Hematopoietic multipotent progenitor cell treated with erythropoietin and hydrocortisone succinate and interleukin-3 and kit ligand, for 8 days (in vitro differentiated cells): ENCODE data around the gene IRS2.

Experiments used
- DNase-seq: peaks from one replicate; pipeline ENCODE4 v3.0.0-alpha.2; 2015

The IRS2 gene

GRCh38 chr13:109725995-109726637 lies 60.3 kb downstream of the IRS2 start:
- DNase-seq = no peak

DNA sequence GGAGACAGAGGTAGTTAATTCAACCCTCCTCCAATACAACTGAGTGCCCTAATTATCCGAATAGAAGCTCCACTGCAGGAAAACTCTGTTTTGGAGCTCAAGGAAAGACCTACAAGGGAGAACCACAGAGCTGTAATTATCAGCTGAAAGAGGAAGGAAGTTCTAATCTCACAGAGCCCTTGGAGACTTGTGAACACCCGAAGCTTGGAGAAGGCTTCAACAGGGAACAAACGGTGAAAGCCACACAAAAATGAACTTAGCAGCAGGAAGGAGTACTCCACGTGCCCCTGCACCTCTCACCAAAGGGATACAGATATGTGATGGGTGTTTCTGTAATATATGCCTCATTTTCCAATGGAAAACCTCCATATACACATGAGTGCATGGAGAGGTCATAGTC lies 61.1 kb downstream of the IRS2 start:
- no peak for DNase-seq

DNA sequence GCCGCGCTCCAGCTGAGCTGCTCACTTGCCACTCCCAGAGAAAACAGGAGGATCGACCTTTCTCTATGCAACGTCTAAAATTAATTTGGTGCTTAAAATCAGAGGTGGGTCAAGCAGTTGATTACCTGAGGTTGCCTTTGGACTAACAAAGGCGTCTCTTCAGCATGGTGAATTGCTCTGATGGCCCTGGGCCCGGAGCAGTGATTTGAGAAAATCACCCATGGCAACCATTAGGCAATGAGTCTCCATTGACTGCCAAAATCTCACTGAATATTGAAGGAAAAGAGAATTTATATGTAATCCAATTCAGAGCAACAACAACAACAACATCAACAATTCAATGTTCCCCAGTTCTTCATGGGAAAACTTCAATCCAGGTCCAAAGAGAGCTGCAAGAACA lies 61.8 kb downstream of the IRS2 start:
- DNase-seq = no peak

GRCh38 chr13:109723046-109723445 lies 63.3 kb downstream of the IRS2 start:
- no peak for DNase-seq

- no peak for DNase-seq
Measured at GRCh38 chr13:109722068-109722467, 64.3 kb downstream of the IRS2 start.

GRCh38 chr13:109720758-109721184 lies 65.6 kb downstream of the IRS2 start:
- DNase-seq = no peak

DNA sequence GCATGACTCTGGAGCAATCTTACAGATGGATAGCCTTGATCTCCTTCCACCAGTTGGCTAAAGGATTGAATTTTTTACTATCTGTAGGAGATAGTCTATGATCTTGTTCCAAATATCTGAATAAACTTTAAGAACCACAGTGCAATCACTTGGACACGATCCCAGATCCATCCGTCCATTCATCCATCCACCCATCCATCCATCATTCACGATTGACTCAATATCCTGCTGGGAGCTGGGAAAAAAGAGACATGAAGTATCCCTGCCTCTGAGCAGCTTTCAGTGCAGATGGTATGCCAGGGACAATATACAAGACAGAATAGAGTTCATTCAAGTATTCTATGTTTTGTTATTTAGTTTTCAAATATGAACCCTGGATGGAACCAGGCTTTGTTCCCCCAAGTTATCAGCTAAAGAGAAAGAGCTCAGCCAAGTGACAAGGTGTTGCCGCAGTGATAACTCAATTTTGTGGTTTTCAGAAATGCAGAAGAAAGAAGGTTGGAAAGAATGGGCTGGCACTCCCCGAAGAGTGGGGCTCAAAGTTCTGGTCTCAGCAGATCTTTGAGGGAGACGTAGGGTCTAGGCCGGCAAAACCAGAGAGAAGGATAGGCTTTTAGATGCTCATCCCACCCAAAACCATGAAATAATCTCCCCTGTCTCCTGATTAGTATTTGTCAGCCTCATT lies 66.3 kb downstream of the IRS2 start:
- DNase-seq = peak; percentile 84

- DNase-seq = no peak
Measured at GRCh38 chr13:109718726-109719125, 67.7 kb downstream of the IRS2 start.

DNA sequence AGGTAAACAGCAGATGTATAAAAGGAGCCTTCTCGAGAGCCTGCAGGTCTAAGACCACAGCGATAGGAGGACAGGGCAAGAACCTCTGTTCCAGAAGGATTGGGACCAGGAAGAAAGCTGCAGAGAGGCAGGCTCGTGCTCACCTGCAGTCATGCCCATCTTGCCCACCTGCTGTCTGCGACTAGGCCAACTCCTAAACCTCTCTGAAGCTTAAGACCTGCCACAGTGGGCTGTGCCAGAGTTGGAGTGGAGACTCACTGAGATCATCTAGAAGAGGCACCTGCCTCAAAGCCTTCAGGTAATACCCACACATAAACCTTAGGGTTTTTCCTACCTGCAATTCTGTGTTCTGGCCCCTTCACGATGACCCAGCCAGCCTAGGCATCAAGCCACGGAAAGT lies 68.7 kb downstream of the IRS2 start:
- no peak for DNase-seq

DNA sequence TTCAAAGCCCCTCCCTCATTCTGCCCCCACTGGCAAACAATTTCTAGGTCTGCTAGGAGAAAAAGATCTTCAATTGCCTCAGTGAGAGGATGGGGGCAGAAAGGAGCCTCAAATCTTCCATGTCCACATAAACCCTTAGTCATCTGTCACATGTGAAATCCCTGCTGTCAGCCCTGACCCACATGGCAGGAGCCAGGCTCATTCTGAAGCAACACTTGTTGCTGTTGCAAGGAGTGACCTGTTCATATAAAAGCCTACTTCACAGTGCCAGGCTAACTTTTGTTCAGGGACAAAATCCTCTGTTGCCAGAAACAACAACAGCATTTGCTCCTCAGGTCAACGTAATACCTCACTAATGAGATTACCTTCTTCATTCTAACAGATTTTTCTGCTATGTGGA lies 70.5 kb downstream of the IRS2 start:
- DNase-seq = no peak

GRCh38 chr13:109713681-109714080 lies 72.7 kb downstream of the IRS2 start:
- DNase-seq = no peak

GRCh38 chr13:109712124-109712722 lies 74.2 kb downstream of the IRS2 start:
- no peak for DNase-seq

GRCh38 chr13:109707742-109708617 lies 78.4 kb downstream of the IRS2 start:
- no peak for DNase-seq

DNA sequence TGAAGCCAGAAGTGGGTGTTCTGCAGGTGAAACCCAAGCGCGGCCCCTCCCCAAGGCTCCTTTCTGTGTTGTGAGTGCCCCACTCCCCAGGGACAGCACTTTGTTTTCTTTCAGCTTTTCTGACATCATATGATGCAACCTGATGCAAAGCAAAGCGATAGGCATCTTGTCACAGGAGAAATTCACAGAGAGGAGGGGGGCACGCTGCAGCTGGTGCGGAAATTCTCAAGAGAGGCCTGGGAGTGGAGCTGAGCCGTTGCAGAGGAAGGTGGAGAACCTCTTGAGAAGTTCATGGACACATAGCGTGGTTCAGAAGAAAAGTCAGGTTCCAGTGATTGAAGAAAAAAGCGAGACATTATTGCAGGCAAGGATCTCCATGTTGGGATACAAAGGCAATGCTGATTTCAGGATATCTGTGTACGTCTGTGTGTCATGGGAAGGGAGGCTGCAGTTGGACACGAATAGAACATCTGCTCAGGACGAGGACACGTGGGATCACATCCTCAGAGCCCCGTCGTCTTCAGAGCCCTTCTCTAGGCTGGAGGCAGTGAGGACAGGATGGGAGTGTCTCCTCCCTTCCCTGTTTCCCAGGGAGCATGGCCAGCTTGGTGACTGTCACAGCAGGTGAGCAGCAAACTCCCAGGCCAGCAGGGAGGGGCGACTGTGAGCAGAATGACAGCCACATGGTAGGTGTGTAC lies 79.2 kb downstream of the IRS2 start:
- DNase-seq = no peak

- DNase-seq = no peak
Measured at GRCh38 chr13:109706015-109706715, 80.2 kb downstream of the IRS2 start.

DNA sequence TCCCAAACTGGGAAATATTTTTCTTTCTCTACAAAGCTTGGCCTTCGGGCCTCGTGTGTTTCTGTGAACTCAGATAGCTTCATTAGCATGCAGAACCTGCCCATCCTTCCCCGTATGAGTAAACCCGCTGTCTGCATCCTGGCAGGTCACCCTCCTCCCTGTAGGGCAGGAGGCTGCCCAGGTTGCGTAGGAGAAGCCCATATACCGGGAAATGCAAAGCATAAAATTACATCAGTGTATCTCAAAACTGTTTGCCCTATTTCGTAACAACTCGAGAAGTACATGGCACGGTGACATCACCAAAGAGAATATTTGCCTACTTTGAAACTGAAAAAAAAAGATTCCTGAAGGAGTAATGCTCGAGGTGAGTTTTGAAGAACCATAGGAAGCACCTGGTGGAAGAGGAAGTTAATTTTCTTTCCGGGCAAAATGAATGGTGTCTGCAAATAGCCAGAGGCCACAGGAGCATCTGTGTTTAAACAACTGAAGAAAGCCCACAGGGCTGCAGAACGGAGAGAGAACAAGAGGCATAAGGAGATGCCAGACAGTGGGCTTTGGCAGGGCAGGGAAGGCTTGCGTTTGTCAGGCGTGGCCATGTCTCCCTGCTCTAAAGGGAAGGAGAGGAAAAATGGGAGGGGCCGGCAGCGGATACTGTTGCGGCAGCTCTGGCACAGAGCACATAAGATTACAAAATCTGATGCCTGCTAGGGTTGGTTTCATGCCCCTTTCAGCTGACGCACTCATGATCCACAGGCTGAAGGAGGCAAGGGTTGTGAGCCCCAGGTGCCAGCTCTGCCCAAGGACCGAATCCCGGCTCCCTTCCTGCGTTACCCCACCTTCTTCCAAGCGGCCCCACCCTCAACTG lies 81.4 kb downstream of the IRS2 start:
- peak; percentile 17 for DNase-seq

- no peak for DNase-seq
Measured at GRCh38 chr13:109703250-109703649, 83.1 kb downstream of the IRS2 start.
